ENCODE data around the gene GPRC5A. TPM values are rescaled to one million over a fixed set of nuclear protein-coding genes. Genes with fewer than 3 reads are reported as not detected.

The GPRC5A gene
- total and polyA plus RNA-seq, 2 donors (not counting 3 experiments of a cell fraction or from before 2014, with no cell fraction given), result 22.7 to 86.4 TPM

DNA sequence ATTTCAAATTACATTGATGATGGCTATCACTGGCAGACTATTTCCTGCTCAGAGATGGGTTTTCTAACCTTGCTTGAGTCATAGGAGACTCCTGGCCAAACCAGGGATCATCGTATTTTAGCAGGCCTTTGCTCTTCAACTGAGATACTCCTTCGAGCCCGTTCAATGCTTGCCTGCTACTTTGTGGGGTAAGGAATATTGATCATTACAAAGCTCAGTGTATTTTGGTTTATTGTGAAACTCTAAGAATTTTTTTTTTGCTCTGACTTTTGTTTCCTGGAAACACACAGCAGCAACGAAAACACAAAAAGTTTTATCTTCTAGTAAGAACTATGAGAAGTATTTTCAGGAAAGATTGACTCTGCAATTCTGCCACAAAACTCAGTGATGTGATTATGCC lies 56.5 kb downstream of the GPRC5A start:
- no peaks in the 10 kb centered on the region for H3K27me3 ChIP-seq (ENCODE audit: control insufficient read depth in 2 of 2, insufficient read depth in 2 of 2, low read length in 2 of 2)
- no peak overlapping the region for H2AFZ ChIP-seq (ENCODE audit: low read depth, low read length)
- CTCF ChIA-PET, result interaction anchor here (0.9 kb wide), 1 partner anchor 9 kb away, joined by 3 read pairs; no protein-coding TSS in a partner anchor
- DNase-seq (ENCODE audit: low read depth, low spot score), result no peak
- no peaks in the 10 kb centered on the region for H4K20me1 ChIP-seq (replicated peaks; ENCODE audit: control insufficient read depth, extremely low read depth, insufficient read depth, low read length)
- POLR2A ChIA-PET, result no interaction called here
- H3K4me1 ChIP-seq (ENCODE audit: control insufficient read depth, extremely low read depth, insufficient read depth, low read length), result no peaks in the 10 kb centered on the region
- intact Hi-C loops (cut with micrococcal nuclease) (no loop called here), dilution Hi-C loops (cut with MboI; ENCODE audit: extremely low pct_ligation_motif_present, low sequenced_read_pairs) (no loop called here)
- H3K9me1 ChIP-seq (replicated peaks; ENCODE audit: control insufficient read depth, extremely low read depth, insufficient read depth, low read length), result no peaks in the 10 kb centered on the region
- BruUV-seq (replicated peaks), result no TSS peak
- H3K9me3 ChIP-seq (replicated peaks; ENCODE audit: control insufficient read depth, insufficient read depth, low read length), result no peaks in the 10 kb centered on the region
- TF ChIP-seq MYC (IDR thresholded peaks at IDR 0.05; ENCODE audit: low read depth, low read length) (no peak), JUN (IDR thresholded peaks at IDR 0.05; ENCODE audit: borderline replicate concordance, insufficient read depth, insufficient read length, low read depth) (no peak), FOS (IDR thresholded peaks at IDR 0.05; ENCODE audit: borderline replicate concordance, insufficient read depth, low read length) (no peak)
- no peak overlapping the region for H3K9ac ChIP-seq (replicated peaks; ENCODE audit: extremely low read depth, insufficient read depth, low read length)
- H3K4me3 ChIP-seq (replicated peaks in 1 of 3; ENCODE audit: insufficient read depth in 1 of 3, low read depth in 1 of 3, low read length in 3 of 3), result no peak overlapping the region
- no peaks in the 10 kb centered on the region for H3K79me2 ChIP-seq (ENCODE audit: control insufficient read depth, insufficient read depth, low read length)
- FAIRE-seq, result no peak
- H3K36me3 ChIP-seq (ENCODE audit: control insufficient read depth in 2 of 2, extremely low read depth in 1 of 2, insufficient read depth in 2 of 2, low read length in 2 of 2), result peaks cover 0 to 3% of the 10 kb centered on the region in 2 experiments
- H3K4me2 ChIP-seq (ENCODE audit: insufficient read depth, low read length), result no peak overlapping the region
- no peak overlapping the region for H3K27ac ChIP-seq (ENCODE audit: insufficient read depth, low read depth, low read length)

- Histone ChIP-seq H3K36me3 (ENCODE audit: control insufficient read depth in 2 of 2, extremely low read depth in 1 of 2, insufficient read depth in 2 of 2, low read length in 2 of 2) (peaks cover 0 to 3% of the 10 kb centered on the region in 2 experiments), H3K4me2 (ENCODE audit: insufficient read depth, low read length) (no peak overlapping the region), H3K79me2 (ENCODE audit: control insufficient read depth, insufficient read depth, low read length) (no peaks in the 10 kb centered on the region), H3K4me1 (ENCODE audit: control insufficient read depth, extremely low read depth, insufficient read depth, low read length) (no peaks in the 10 kb centered on the region), H4K20me1 (replicated peaks; ENCODE audit: control insufficient read depth, extremely low read depth, insufficient read depth, low read length) (no peaks in the 10 kb centered on the region), H3K9me1 (replicated peaks; ENCODE audit: control insufficient read depth, extremely low read depth, insufficient read depth, low read length) (no peaks in the 10 kb centered on the region), H3K4me3 (replicated peaks in 1 of 3; ENCODE audit: insufficient read depth in 1 of 3, low read depth in 1 of 3, low read length in 3 of 3) (no peak overlapping the region), H2AFZ (ENCODE audit: low read depth, low read length) (no peak overlapping the region), H3K27ac (ENCODE audit: insufficient read depth, low read depth, low read length) (no peak overlapping the region), H3K27me3 (ENCODE audit: control insufficient read depth in 2 of 2, insufficient read depth in 2 of 2, low read length in 2 of 2) (no peaks in the 10 kb centered on the region), H3K9ac (replicated peaks; ENCODE audit: extremely low read depth, insufficient read depth, low read length) (no peak overlapping the region), H3K9me3 (replicated peaks; ENCODE audit: control insufficient read depth, insufficient read depth, low read length) (no peaks in the 10 kb centered on the region)
- ChIA-PET POLR2A (no interaction called here), CTCF (interaction anchor here (1.0 to 1.8 kb wide), 2 partner anchors 20 to 32 kb away, joined by 3 to 4 read pairs; no protein-coding TSS in a partner anchor)
- intact Hi-C loops (cut with micrococcal nuclease) (no loop called here), dilution Hi-C loops (cut with MboI; ENCODE audit: extremely low pct_ligation_motif_present, low sequenced_read_pairs) (no loop called here)
- FAIRE-seq (no peak), DNase-seq (ENCODE audit: low read depth, low spot score) (no peak)
- BruUV-seq (replicated peaks), result no TSS peak
- TF ChIP-seq, protein P1, sequence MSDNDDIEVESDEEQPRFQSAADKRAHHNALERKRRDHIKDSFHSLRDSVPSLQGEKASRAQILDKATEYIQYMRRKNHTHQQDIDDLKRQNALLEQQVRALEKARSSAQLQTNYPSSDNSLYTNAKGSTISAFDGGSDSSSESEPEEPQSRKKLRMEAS (IDR thresholded peaks at IDR 0.05; ENCODE audit: insufficient read depth, insufficient read length), result no peak
- TF ChIP-seq MYC (IDR thresholded peaks at IDR 0.05; ENCODE audit: low read depth, low read length) (no peak), EZH2 (IDR thresholded peaks at IDR 0.05; ENCODE audit: borderline replicate concordance, low read depth, low read length, severe bottlenecking) (no peak), POLR2A (IDR thresholded peaks at IDR 0.05; ENCODE audit: low read depth, low read length) (no peak), POLR2AphosphoS5 (IDR thresholded peaks at IDR 0.05; ENCODE audit: insufficient read depth, low read depth, low read length) (no peak), FOS (IDR thresholded peaks at IDR 0.05; ENCODE audit: borderline replicate concordance, insufficient read depth, low read length) (no peak), GATA2 (IDR thresholded peaks at IDR 0.05; ENCODE audit: insufficient read depth, insufficient read length, low read depth, low read length) (no peak), JUN (IDR thresholded peaks at IDR 0.05; ENCODE audit: borderline replicate concordance, insufficient read depth, insufficient read length, low read depth) (no peak)
- TF ChIP-seq, protein P2, sequence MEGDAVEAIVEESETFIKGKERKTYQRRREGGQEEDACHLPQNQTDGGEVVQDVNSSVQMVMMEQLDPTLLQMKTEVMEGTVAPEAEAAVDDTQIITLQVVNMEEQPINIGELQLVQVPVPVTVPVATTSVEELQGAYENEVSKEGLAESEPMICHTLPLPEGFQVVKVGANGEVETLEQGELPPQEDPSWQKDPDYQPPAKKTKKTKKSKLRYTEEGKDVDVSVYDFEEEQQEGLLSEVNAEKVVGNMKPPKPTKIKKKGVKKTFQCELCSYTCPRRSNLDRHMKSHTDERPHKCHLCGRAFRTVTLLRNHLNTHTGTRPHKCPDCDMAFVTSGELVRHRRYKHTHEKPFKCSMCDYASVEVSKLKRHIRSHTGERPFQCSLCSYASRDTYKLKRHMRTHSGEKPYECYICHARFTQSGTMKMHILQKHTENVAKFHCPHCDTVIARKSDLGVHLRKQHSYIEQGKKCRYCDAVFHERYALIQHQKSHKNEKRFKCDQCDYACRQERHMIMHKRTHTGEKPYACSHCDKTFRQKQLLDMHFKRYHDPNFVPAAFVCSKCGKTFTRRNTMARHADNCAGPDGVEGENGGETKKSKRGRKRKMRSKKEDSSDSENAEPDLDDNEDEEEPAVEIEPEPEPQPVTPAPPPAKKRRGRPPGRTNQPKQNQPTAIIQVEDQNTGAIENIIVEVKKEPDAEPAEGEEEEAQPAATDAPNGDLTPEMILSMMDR (IDR thresholded peaks at IDR 0.05; ENCODE audit: extremely low read depth in 1 of 2, insufficient read depth in 1 of 2, low read depth in 1 of 2, low read length in 2 of 2), result no peak
Observed at GRCh38 chr12:12951504-12951903, 60.1 kb downstream of the GPRC5A start.
